Fibroblast of lung (primary cell): ENCODE results near the gene DOK1.

Source experiments
- CTCF ChIP-seq, 2 donors: IDR thresholded peaks in 1 of 2; conservative IDR thresholded peaks in 1 of 2; 1 replicate in 1 of 2; 2 replicates in 1 of 2; pipeline ENCODE4 v1.5.1; 2011 to 2012; ENCODE audit warnings: low read length in 2 of 2, control low read depth in 1 of 2, inconsistent platforms in 1 of 2, low read depth in 1 of 2, mild to moderate bottlenecking in 1 of 2
- EZH2 ChIP-seq: IDR thresholded peaks from 2 replicates; pipeline ENCODE4 v1.5.1; 2012; ENCODE audit warnings: low read length, control low read depth, mild to moderate bottlenecking; ENCODE audit errors: missing control alignments

- TF ChIP-seq CTCF (conservative IDR thresholded peaks at IDR 0.05 in 1 of 2, IDR thresholded peaks at IDR 0.05 in 1 of 2; ENCODE audit: low read depth in 1 of 2, low read length in 2 of 2) (no peak), EZH2 (no peak)
Measured at GRCh38 chr2:74530239-74531187, 24.0 kb upstream of the DOK1 start.
